IMR-90 (cell line): ENCODE results near the gene GIPC3. TPM values are rescaled to one million over a fixed set of nuclear protein-coding genes. Genes with fewer than 3 reads are reported as not detected.

ENCODE experiments used
- ATAC-seq: fragments of 200-7000 bp; cut with Tn5 transposase; 2 replicates; pipeline ENCODE4 v1.9.1; 2020; ENCODE audit warnings: low read depth, mild to moderate bottlenecking, moderate library complexity
- BruUV-seq: library from RNA; stranded (reverse); fragments of 400-500 nt; replicated peaks from 2 replicates; lab custom pipeline; 2021; lab: Mats Ljungman, UMichigan
- CTCF ChIA-PET: fragments of 300-600 bp; formaldehyde crosslinking; extraction: SDS; loops from one replicate; lab custom pipeline; 2021; ENCODE audit warnings: antibody characterized with exemption; lab: Yijun Ruan, JAX
- POLR2A ChIA-PET: fragments of 300-600 bp; sonication (Branson Sonifier 250); formaldehyde crosslinking; loops from one replicate; lab custom pipeline; 2022; ENCODE audit warnings: antibody characterized with exemption; ENCODE audit not compliant: unreplicated experiment; lab: Charles Lee
- DNase-seq: peaks from one replicate; pipeline ENCODE4 v3.0.0; 2013
- H2AFZ ChIP-seq: replicated peaks from 2 replicates; pipeline ENCODE3; 2013; ENCODE audit warnings: low read length, mild to moderate bottlenecking; ENCODE audit not compliant: poor library complexity
- H2AK5ac ChIP-seq: 2 replicates; pipeline ENCODE4 v1.6.1; 2013; ENCODE audit warnings: low read depth, low read length, inconsistent platforms
- H2AK9ac ChIP-seq: replicated peaks from 2 replicates; pipeline ENCODE3; 2013; ENCODE audit warnings: mild to moderate bottlenecking, low read depth, low read length, moderate library complexity; ENCODE audit not compliant: poor library complexity
- H2BK120ac ChIP-seq: 2 replicates; pipeline ENCODE4 v1.6.1; 2013; ENCODE audit warnings: low read depth, low read length, inconsistent platforms
- H2BK15ac ChIP-seq: 3 replicates; pipeline ENCODE4 v1.6.1; 2013; ENCODE audit warnings: low read depth, low read length, inconsistent platforms
- H2BK20ac ChIP-seq: 2 replicates; pipeline ENCODE4 v1.6.1; 2013; ENCODE audit warnings: low read depth, mild to moderate bottlenecking, inconsistent platforms, low read length, moderate library complexity
- H2BK5ac ChIP-seq: 2 replicates; pipeline ENCODE4 v1.6.1; 2013; ENCODE audit warnings: mild to moderate bottlenecking, low read depth, low read length, inconsistent platforms; ENCODE audit not compliant: poor library complexity, severe bottlenecking
- H3K14ac ChIP-seq: replicated peaks from 2 replicates; pipeline ENCODE4 v1.6.1; 2013; ENCODE audit warnings: low read depth, low read length, inconsistent platforms
- H3K18ac ChIP-seq: 2 replicates; pipeline ENCODE4 v1.6.1; 2013; ENCODE audit warnings: low read depth, low read length, control low read depth
- H3K23ac ChIP-seq: 2 replicates; pipeline ENCODE4 v1.6.1; 2013; ENCODE audit warnings: low read depth, low read length, inconsistent platforms
- H3K27ac ChIP-seq: 2 replicates; pipeline ENCODE4 v1.5.1; 2013; ENCODE audit warnings: mild to moderate bottlenecking, control low read depth, low read length; ENCODE audit not compliant: insufficient read depth
- H3K27me3 ChIP-seq: 2 replicates; pipeline ENCODE4 v1.6.1; 2013; ENCODE audit warnings: low read length; ENCODE audit not compliant: control insufficient read depth, insufficient read depth
- H3K36me3 ChIP-seq: 2 replicates; pipeline ENCODE4 v1.6.1; 2013; ENCODE audit warnings: low read length, mixed read lengths; ENCODE audit not compliant: control insufficient read depth, insufficient read depth
- H3K4ac ChIP-seq: 2 replicates; pipeline ENCODE4 v1.6.1; 2013; ENCODE audit warnings: low read depth, low read length, inconsistent platforms
- H3K4me1 ChIP-seq: 2 replicates; pipeline ENCODE4 v1.6.1; 2013; ENCODE audit warnings: low read length, mixed read lengths; ENCODE audit not compliant: control insufficient read depth, insufficient read depth
- H3K4me2 ChIP-seq: 2 replicates; pipeline ENCODE4 v1.6.1; 2013; ENCODE audit warnings: low read depth, mild to moderate bottlenecking, control low read depth, low read length, moderate library complexity
- H3K4me3 ChIP-seq: 2 replicates; pipeline ENCODE4 v1.5.1; 2013; ENCODE audit warnings: low read depth, mild to moderate bottlenecking, control low read depth, low read length, moderate library complexity; ENCODE audit not compliant: insufficient read depth
- H3K56ac ChIP-seq: 2 replicates; pipeline ENCODE4 v1.6.1; 2013; ENCODE audit warnings: low read length, inconsistent platforms; ENCODE audit not compliant: insufficient read depth; ENCODE audit errors: extremely low read depth
- H3K79me1 ChIP-seq, 2 experiments: 2 replicates each; pipeline ENCODE4 v1.6.1; 2013; ENCODE audit warnings: low read length in 2 of 2, inconsistent platforms in 1 of 2, low read depth in 1 of 2
- H3K9ac ChIP-seq: 2 replicates; pipeline ENCODE4 v1.6.1; 2013; ENCODE audit warnings: low read depth, low read length, control low read depth
- H3K9me1 ChIP-seq: 2 replicates; pipeline ENCODE4 v1.6.1; 2013; ENCODE audit warnings: low read length, inconsistent platforms; ENCODE audit not compliant: insufficient read depth
- H3K9me3 ChIP-seq: 2 replicates; pipeline ENCODE4 v1.6.1; 2013; ENCODE audit warnings: low read length; ENCODE audit not compliant: control insufficient read depth, insufficient read depth
- H4K20me1 ChIP-seq: 2 replicates; pipeline ENCODE4 v1.6.1; 2013; ENCODE audit warnings: low read length, inconsistent platforms; ENCODE audit not compliant: insufficient read depth
- H4K5ac ChIP-seq: 2 replicates; pipeline ENCODE4 v1.6.1; 2013; ENCODE audit warnings: mild to moderate bottlenecking, low read depth, low read length, control low read depth
- H4K8ac ChIP-seq, 2 experiments: 2 replicates each; pipeline ENCODE4 v1.6.1; 2013; ENCODE audit warnings: low read depth in 2 of 2, low read length in 2 of 2, control low read depth in 1 of 2, inconsistent platforms in 1 of 2
- H4K91ac ChIP-seq: 2 replicates; pipeline ENCODE4 v1.6.1; 2013; ENCODE audit warnings: low read depth, low read length, inconsistent platforms; ENCODE audit not compliant: insufficient read depth
- BHLHE40 ChIP-seq: fragments of 150-350 bp; IDR thresholded peaks from 2 replicates; pipeline ENCODE4 v1.6.1; 2016; ENCODE audit warnings: mild to moderate bottlenecking, low read depth, low read length
- CEBPB ChIP-seq: IDR thresholded peaks from 2 replicates; pipeline ENCODE4 v1.6.1; 2012; ENCODE audit warnings: low read depth, low read length, improper control_type of control experiment
- CHD1 ChIP-seq: IDR thresholded peaks from 2 replicates; pipeline ENCODE4 v1.6.1; 2012; ENCODE audit warnings: low read depth, low read length, improper control_type of control experiment
- ELK1 ChIP-seq: fragments of 150-350 bp; IDR thresholded peaks from 2 replicates; pipeline ENCODE4 v1.6.1; 2016; ENCODE audit warnings: low read depth, mild to moderate bottlenecking, low read length, moderate library complexity, borderline replicate concordance
- FOS ChIP-seq: fragments of 150-350 bp; IDR thresholded peaks from 2 replicates; pipeline ENCODE4 v1.6.1; 2016; ENCODE audit warnings: low read depth, low read length
- MAFK ChIP-seq: IDR thresholded peaks from 2 replicates; pipeline ENCODE4 v1.6.1; 2012; ENCODE audit warnings: low read depth, low read length, improper control_type of control experiment
- MAZ ChIP-seq: IDR thresholded peaks from 2 replicates; pipeline ENCODE4 v1.6.1; 2012; ENCODE audit warnings: low read depth, mild to moderate bottlenecking, low read length, improper control_type of control experiment, moderate library complexity, borderline replicate concordance
- MXI1 ChIP-seq: IDR thresholded peaks from 2 replicates; pipeline ENCODE4 v1.6.1; 2012; ENCODE audit warnings: low read depth, mild to moderate bottlenecking, low read length, moderate library complexity, borderline replicate concordance
- POLR2A ChIP-seq: IDR thresholded peaks from 2 replicates; pipeline ENCODE4 v1.6.1; 2012; ENCODE audit warnings: mild to moderate bottlenecking, low read depth, low read length
- RAD21 ChIP-seq: IDR thresholded peaks from 2 replicates; pipeline ENCODE4 v1.6.1; 2012; ENCODE audit warnings: low read length, improper control_type of control experiment
- RCOR1 ChIP-seq: IDR thresholded peaks from 2 replicates; pipeline ENCODE4 v1.6.1; 2012; ENCODE audit warnings: mild to moderate bottlenecking, low read length, improper control_type of control experiment; ENCODE audit not compliant: insufficient replicate concordance
- RFX5 ChIP-seq: IDR thresholded peaks from 2 replicates; pipeline ENCODE4 v1.8.0; 2012; ENCODE audit warnings: low read depth, mild to moderate bottlenecking, low read length, moderate library complexity
- SMC3 ChIP-seq: fragments of 150-350 bp; IDR thresholded peaks from 2 replicates; pipeline ENCODE4 v1.6.1; 2016; ENCODE audit warnings: low read depth, mild to moderate bottlenecking, antibody characterized with exemption, low read length, moderate library complexity
- USF2 ChIP-seq: fragments of 150-350 bp; IDR thresholded peaks from 2 replicates; pipeline ENCODE4 v1.6.1; 2017; ENCODE audit warnings: mild to moderate bottlenecking, antibody characterized with exemption, low read length, low read depth
- WGBS, 2 experiments: methylation state at CpG; one replicate each; pipeline versions ENCODE4 v1.1.5 to v1.1.7; 2013; ENCODE audit warnings: missing lambda C conversion rate in 2 of 2; ENCODE audit not compliant: insufficient read length in 1 of 2; ENCODE audit errors: extremely low coverage in 2 of 2; 5-methylcytosine and 5-hydroxymethylcytosine counted together
- dilution Hi-C: fragments of 300-500 bp; cut with HindIII; formaldehyde crosslinking; loops from one replicate; pipeline ENCODE4 v1.14.3; 2018; ENCODE audit warnings: low sequenced_read_pairs; ENCODE audit not compliant: unreplicated experiment
- in situ Hi-C: fragments of 300-500 bp; cut with MboI; formaldehyde crosslinking; loops from 3 replicates; pipeline ENCODE4 v1.14.3; 2019; ENCODE audit warnings: low sequenced_read_pairs, inconsistent platforms, mixed read lengths
- intact Hi-C: fragments of 100-400 bp; cut with micrococcal nuclease; formaldehyde crosslinking; loops from 2 replicates; pipeline ENCODE4 v1.10.0; 2022
- polyA plus RNA-seq, 3 experiments: library from polyadenylated mRNA; depleted of rRNA; stranded (reverse); fragments of >200 nt; gene quantifications; 2 replicates each; pipeline ENCODE4 v1.2.3, GENCODE V29; 2012; ENCODE audit warnings: low replicate concordance in 1 of 3
- total RNA-seq: library from RNA; depleted of rRNA; stranded (reverse); fragments of >200 nt; gene quantifications from 2 replicates; pipeline ENCODE4 v1.2.3, GENCODE V29; 2012

Gene GIPC3
- total and polyA plus RNA-seq, 2 of the 4 experiments (the other 2 are of a cell fraction), result under 0.01 to 0.36 TPM

- 79% methylated on average over 6 of the region's 8 CpGs; no CpG with 5 or more reads in 1 of the 2 experiments for WGBS, 2 experiments
- Histone ChIP-seq H2BK15ac (no peak overlapping the region), H4K5ac (no peak overlapping the region), H3K18ac (no peak overlapping the region), H3K79me1 (no peaks in the 10 kb centered on the region), H2AFZ (no peak overlapping the region), H3K23ac (no peak overlapping the region), H4K20me1 (no peaks in the 10 kb centered on the region), H4K8ac (no peak overlapping the region), H3K4ac (no peak overlapping the region), H3K56ac (no peak overlapping the region), H2AK9ac (no peak overlapping the region), H3K4me1 (no peaks in the 10 kb centered on the region), H2BK120ac (no peak overlapping the region), H2AK5ac (no peak overlapping the region), H3K14ac (no peak overlapping the region), H3K4me3 (no peak overlapping the region), H4K91ac (no peak overlapping the region), H3K4me2 (no peak overlapping the region), H3K27ac (no peak overlapping the region), H3K9ac (no peak overlapping the region), H3K9me1 (no peaks in the 10 kb centered on the region), H2BK5ac (no peak overlapping the region), H3K36me3 (no peaks in the 10 kb centered on the region), H3K9me3 (no peaks in the 10 kb centered on the region; the same call in 1 of the 2 replicates), H2BK20ac (no peak overlapping the region), H3K27me3 (peaks cover 4% of the 10 kb centered on the region; the same call in 1 of the 2 replicates)
- ATAC-seq (no peak), DNase-seq (no peak)
- dilution Hi-C loops, result no loop called here
- ChIA-PET CTCF (interaction anchor here (0.6 kb wide), 1 partner anchor 206 kb away, joined by 3 read pairs; no protein-coding TSS in a partner anchor), POLR2A (no interaction called here)
- BruUV-seq, result no TSS peak
- no peak for TF ChIP-seq MAZ
- TF ChIP-seq USF2, result no peak
- TF ChIP-seq ELK1, result no peak
- TF ChIP-seq SMC3, result no peak
- TF ChIP-seq BHLHE40, result no peak
- no peak for TF ChIP-seq FOS
- no peak for TF ChIP-seq CEBPB
- TF ChIP-seq RAD21, result no peak
- no peak for TF ChIP-seq CHD1
- TF ChIP-seq POLR2A, result no peak
- TF ChIP-seq RCOR1, result no peak
- no peak for TF ChIP-seq RFX5
- TF ChIP-seq MAFK, result no peak
- TF ChIP-seq MXI1, result no peak
- intact Hi-C loops, result no loop called here
- in situ Hi-C loops, result no loop called here
Observed at GRCh38 chr19:3590991-3591659, 5.8 kb downstream of the GIPC3 start.
